Activated B cell treated with CpG ODN at 0.5 μM for 24 hours (primary cell): ENCODE data around the gene RPL27. TPM values are rescaled to one million over a fixed set of nuclear protein-coding genes. Genes with fewer than 3 reads are reported as not detected.

ENCODE experiments used
- ATAC-seq: fragments of 200-7000 bp; cut with Tn5 transposase; one replicate; pipeline ENCODE4 v1.10.0; 2021; ENCODE audit warnings: low read depth, mild to moderate bottlenecking, moderate library complexity
- CTCF ChIA-PET: fragments of 350-600 bp; sonication (Branson Sonifier 250); formaldehyde crosslinking; loops from one replicate; lab custom pipeline; 2021; ENCODE audit warnings: antibody characterized with exemption; lab: Charles Lee
- POLR2A ChIA-PET: fragments of 350-600 bp; sonication (Branson Sonifier 250); formaldehyde crosslinking; loops from one replicate; lab custom pipeline; 2021; ENCODE audit warnings: antibody characterized with exemption; lab: Charles Lee
- DNase-seq: peaks from one replicate; pipeline ENCODE4 v3.0.0; 2022
- H3K27ac Mint-ChIP-seq: one replicate; pipeline ENCODE4 v1.8.0; 2020; ENCODE audit warnings: mixed read lengths
- H3K27me3 Mint-ChIP-seq: one replicate; pipeline ENCODE4 v1.8.0; 2021; ENCODE audit warnings: mixed read lengths
- H3K36me3 Mint-ChIP-seq: one replicate; pipeline ENCODE4 v1.8.0; 2021; ENCODE audit warnings: low read depth, mixed read lengths
- H3K4me1 Mint-ChIP-seq: one replicate; pipeline ENCODE4 v1.8.0; 2021; ENCODE audit warnings: mixed read lengths
- H3K4me3 Mint-ChIP-seq: one replicate; pipeline ENCODE4 v1.8.0; 2020; ENCODE audit warnings: mild to moderate bottlenecking, mixed read lengths
- H3K9me3 Mint-ChIP-seq: one replicate; pipeline ENCODE4 v1.8.0; 2020; ENCODE audit warnings: mixed read lengths
- intact Hi-C: fragments of 100-400 bp; cut with micrococcal nuclease; formaldehyde crosslinking; loops from one replicate; pipeline ENCODE4 v1.15.1; 2024
- total RNA-seq: library from RNA; stranded (reverse); gene quantifications from 2 replicates; pipeline ENCODE4 v1.2.3, GENCODE V29; 2022
- TF ChIP-seq, protein P1 (sequence below): fragments of 200-600 bp; IDR thresholded peaks from one replicate; pipeline ENCODE4 v1.8.0; 2022; ENCODE audit warnings: antibody characterized with exemption, mild to moderate bottlenecking

Gene RPL27
- total RNA-seq, 1 donor from 2014 or later: 1,189 TPM

- intact Hi-C loops: loop anchor here (1.0 to 10.0 kb wide), 4 partner anchors 15 to 235 kb away; partner anchors contain the start of genes AARSD1, EZH1, PSME3 and RPL27
- POLR2A ChIA-PET: interaction anchor here (0.5 to 3.4 kb wide), 8 partner anchors 12 to 336 kb away, joined by 3 to 37 read pairs (median 4); partner anchors contain the start of genes AARSD1, BECN1, PSME3 and RPL27
- H3K4me3 Mint-ChIP-seq: peak within 1 kb of the TSS; percentile 99
- H3K4me1 Mint-ChIP-seq: peaks cover 43% of the 10 kb centered on the region
- no peaks in the 10 kb centered on the region for H3K9me3 Mint-ChIP-seq
- ATAC-seq (peak; percentile 29), DNase-seq (no peak)
- H3K27ac Mint-ChIP-seq: peak within 1 kb of the TSS; percentile 98
- CTCF ChIA-PET: interaction anchor here (2.7 kb wide), 1 partner anchor 18 kb away, joined by 9 read pairs; the partner anchor contains the start of gene RPL27
- no peaks in the 10 kb centered on the region for H3K27me3 Mint-ChIP-seq
- H3K36me3 Mint-ChIP-seq: peaks cover 20% of the 10 kb centered on the region
- TF ChIP-seq, protein P1, sequence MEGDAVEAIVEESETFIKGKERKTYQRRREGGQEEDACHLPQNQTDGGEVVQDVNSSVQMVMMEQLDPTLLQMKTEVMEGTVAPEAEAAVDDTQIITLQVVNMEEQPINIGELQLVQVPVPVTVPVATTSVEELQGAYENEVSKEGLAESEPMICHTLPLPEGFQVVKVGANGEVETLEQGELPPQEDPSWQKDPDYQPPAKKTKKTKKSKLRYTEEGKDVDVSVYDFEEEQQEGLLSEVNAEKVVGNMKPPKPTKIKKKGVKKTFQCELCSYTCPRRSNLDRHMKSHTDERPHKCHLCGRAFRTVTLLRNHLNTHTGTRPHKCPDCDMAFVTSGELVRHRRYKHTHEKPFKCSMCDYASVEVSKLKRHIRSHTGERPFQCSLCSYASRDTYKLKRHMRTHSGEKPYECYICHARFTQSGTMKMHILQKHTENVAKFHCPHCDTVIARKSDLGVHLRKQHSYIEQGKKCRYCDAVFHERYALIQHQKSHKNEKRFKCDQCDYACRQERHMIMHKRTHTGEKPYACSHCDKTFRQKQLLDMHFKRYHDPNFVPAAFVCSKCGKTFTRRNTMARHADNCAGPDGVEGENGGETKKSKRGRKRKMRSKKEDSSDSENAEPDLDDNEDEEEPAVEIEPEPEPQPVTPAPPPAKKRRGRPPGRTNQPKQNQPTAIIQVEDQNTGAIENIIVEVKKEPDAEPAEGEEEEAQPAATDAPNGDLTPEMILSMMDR: no peak
Observed at GRCh38 chr17:42979511-42980273, 18.5 kb upstream of the RPL27 start, which contains the start of gene PTGES3L. TSS of gene PTGES3L (minus strand) at chr17:42980080. CDS start at chr17:42980053, 27 bp downstream.

DNA sequence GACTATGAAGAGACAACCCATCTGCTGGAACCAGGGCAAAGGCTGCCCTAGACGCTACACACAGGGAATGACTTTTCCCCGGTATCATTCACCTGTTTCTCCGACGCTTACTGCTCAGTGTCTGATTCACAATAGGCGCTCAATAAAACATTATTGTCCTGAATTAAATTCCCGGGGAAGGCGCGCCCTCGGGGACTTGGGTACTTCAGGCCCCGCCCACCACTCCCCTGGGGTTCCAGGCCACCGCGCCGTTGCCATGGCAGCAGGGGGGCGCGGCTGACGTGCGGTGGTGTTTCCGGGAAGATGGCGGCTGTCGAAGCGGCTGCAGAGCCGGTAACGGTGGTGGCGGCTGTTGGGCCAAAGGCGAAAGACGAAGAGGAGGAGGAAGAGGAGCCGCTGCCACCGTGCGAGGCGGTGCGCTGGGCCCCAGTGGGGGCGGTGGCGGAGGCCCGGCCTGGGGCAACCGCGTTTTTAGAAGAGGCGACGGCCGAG lies 17.9 kb upstream of the RPL27 start, which contains the start of gene RUNDC1:
Gene RUNDC1 (plus strand): TSS at position 292 of the 492 bp plus-strand sequence. CDS start 12 bp downstream, at position 304.
- ATAC-seq: peak; percentile 76
- peak; percentile 94 for DNase-seq
- CTCF ChIA-PET: interaction anchor here (2.7 kb wide), 1 partner anchor 17 kb away, joined by 9 read pairs; the partner anchor contains the start of gene RPL27
- Mint-ChIP-seq H3K4me3 (peak within 1 kb of the TSS; percentile 99), H3K9me3 (no peaks in the 10 kb centered on the region), H3K36me3 (peaks cover 23% of the 10 kb centered on the region), H3K27me3 (no peaks in the 10 kb centered on the region), H3K27ac (peak within 1 kb of the TSS; percentile 98), H3K4me1 (peaks cover 49% of the 10 kb centered on the region)
- intact Hi-C loops: loop anchor here (1.0 to 10.0 kb wide), 4 partner anchors 16 to 236 kb away; partner anchors contain the start of genes AARSD1, EZH1, PSME3 and RPL27
- POLR2A ChIA-PET: interaction anchor here (1.0 to 3.4 kb wide), 5 partner anchors 11 to 335 kb away, joined by 3 to 37 read pairs (median 5); partner anchors contain the start of genes AARSD1, BECN1 and RPL27
- TF ChIP-seq, protein P1: no peak

DNA sequence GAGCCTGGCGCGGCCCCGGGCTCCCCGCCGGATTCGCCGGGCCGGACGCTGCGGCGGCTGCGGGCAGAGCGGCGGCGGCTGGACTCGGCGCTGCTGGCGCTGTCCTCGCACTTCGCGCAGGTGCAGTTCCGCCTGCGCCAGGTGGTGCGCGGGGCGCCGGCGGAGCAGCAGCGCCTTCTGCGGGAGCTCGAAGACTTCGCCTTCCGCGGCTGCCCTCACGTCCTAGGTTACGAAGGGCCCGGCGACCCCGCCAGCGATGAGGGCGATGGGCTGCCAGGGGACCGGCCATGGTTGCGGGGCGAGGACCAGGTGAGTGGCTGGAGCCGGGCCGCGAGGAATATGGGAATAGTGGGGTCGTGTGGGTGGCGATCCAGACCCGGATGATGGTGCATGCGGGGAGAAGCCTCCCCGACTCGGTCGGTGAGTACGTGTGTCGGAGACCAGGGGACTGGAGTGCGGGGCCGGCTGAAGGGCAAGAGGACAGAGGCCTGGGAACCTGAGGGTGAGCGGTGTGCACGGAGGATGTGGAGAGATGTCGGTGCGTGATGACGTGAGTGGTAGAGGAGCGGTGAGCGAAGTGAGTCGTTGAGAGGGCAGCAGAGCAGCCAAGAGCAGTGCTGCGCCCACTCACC lies 17.3 kb upstream of the RPL27 start:
- H3K4me1 Mint-ChIP-seq: peaks cover 55% of the 10 kb centered on the region

GRCh38 chr17:42982266-42982665 lies 16.0 kb upstream of the RPL27 start:
- peaks cover 66% of the 10 kb centered on the region for H3K4me1 Mint-ChIP-seq

More for the DNA sequence above, 17.3 kb upstream of the RPL27 start:
- DNase-seq (no peak), ATAC-seq (peak; percentile 56)
- TF ChIP-seq, protein P1: no peak
- POLR2A ChIA-PET: interaction anchor here (1.0 to 3.4 kb wide), 6 partner anchors 10 to 403 kb away, joined by 3 to 37 read pairs (median 6); partner anchors contain the start of genes AARSD1, BECN1, PSMC3IP and RPL27
- CTCF ChIA-PET: interaction anchor here (2.7 kb wide), 1 partner anchor 17 kb away, joined by 9 read pairs; the partner anchor contains the start of gene RPL27
- Mint-ChIP-seq H3K4me3 (peak overlapping the region; percentile 98), H3K27me3 (no peaks in the 10 kb centered on the region), H3K9me3 (no peaks in the 10 kb centered on the region), H3K27ac (peak overlapping the region; percentile 96), H3K36me3 (peaks cover 25% of the 10 kb centered on the region)
- intact Hi-C loops: loop anchor here (1.0 to 10.0 kb wide), 4 partner anchors 17 to 236 kb away; partner anchors contain the start of genes AARSD1, EZH1, PSME3 and RPL27

More at GRCh38 chr17:42982266-42982665, 16.0 kb upstream of the RPL27 start:
- DNase-seq (no peak), ATAC-seq (no peak)
- intact Hi-C loops: loop anchor here (5.0 to 10.0 kb wide), 2 partner anchors 150 to 237 kb away; partner anchors contain the start of genes EZH1 and PSME3
- TF ChIP-seq, protein P1: no peak
- H3K36me3 Mint-ChIP-seq: peaks cover 32% of the 10 kb centered on the region
- no peaks in the 10 kb centered on the region for H3K9me3 Mint-ChIP-seq
- CTCF ChIA-PET: no interaction called here
- peak overlapping the region; percentile 98 for H3K4me3 Mint-ChIP-seq
- H3K27ac Mint-ChIP-seq: peak overlapping the region; percentile 12
- POLR2A ChIA-PET: interaction anchor here (0.6 to 3.4 kb wide), 6 partner anchors 16 to 1317 kb away, joined by 3 to 37 read pairs (median 4); partner anchors contain the start of genes AARSD1, BECN1 and RPL27
- H3K27me3 Mint-ChIP-seq: no peaks in the 10 kb centered on the region
